Liver (tissue), 9 donors: ENCODE results near the gene DMAP1. TPM values are rescaled to one million over a fixed set of nuclear protein-coding genes. Genes with fewer than 3 reads are reported as not detected.

ENCODE experiments used
- DNase-seq: peaks from one replicate; pipeline ENCODE4 v3.0.0-alpha.2; 2017; ENCODE audit warnings: low spot score
- H3K27ac ChIP-seq, 2 donors: one replicate each; pipeline ENCODE4 v1.7.0; 2013; ENCODE audit warnings: inconsistent platforms in 2 of 2, low read length in 2 of 2, control low read depth in 1 of 2, low read depth in 1 of 2, mild to moderate bottlenecking in 1 of 2
- H3K27me3 ChIP-seq, 4 donors: one replicate each; pipeline versions ENCODE4 v1.6.1 to v1.7.0; 2013; ENCODE audit warnings: low read length in 3 of 4, inconsistent platforms in 1 of 4, mild to moderate bottlenecking in 1 of 4, moderate library complexity in 1 of 4; ENCODE audit not compliant: control insufficient read depth in 4 of 4, insufficient read depth in 4 of 4
- H3K36me3 ChIP-seq, 4 donors: one replicate each; pipeline versions ENCODE4 v1.6.1 to v1.7.0; 2013; ENCODE audit warnings: low read length in 3 of 4, mild to moderate bottlenecking in 3 of 4, low read depth in 1 of 4, moderate library complexity in 1 of 4; ENCODE audit not compliant: control insufficient read depth in 4 of 4, insufficient read depth in 3 of 4
- H3K4me1 ChIP-seq, 4 donors: one replicate each; pipeline versions ENCODE4 v1.6.1 to v1.7.0; 2013; ENCODE audit warnings: low read length in 3 of 4, mild to moderate bottlenecking in 3 of 4, moderate library complexity in 1 of 4; ENCODE audit not compliant: control insufficient read depth in 4 of 4, insufficient read depth in 4 of 4
- H3K4me3 ChIP-seq, 3 donors: one replicate each; pipeline versions ENCODE4 v1.6.1 to v1.7.0; 2013; ENCODE audit warnings: low read length in 3 of 3, control low read depth in 1 of 3, low read depth in 1 of 3, mild to moderate bottlenecking in 1 of 3
- H3K9ac ChIP-seq, 2 donors: one replicate each; pipeline ENCODE4 v1.7.0; 2013; ENCODE audit warnings: low read length in 2 of 2, mild to moderate bottlenecking in 2 of 2, moderate library complexity in 2 of 2, control low read depth in 1 of 2, low read depth in 1 of 2
- H3K9me3 ChIP-seq, 4 donors: one replicate each; pipeline versions ENCODE4 v1.6.1 to v1.7.0; 2013; ENCODE audit warnings: low read length in 3 of 4; ENCODE audit not compliant: control insufficient read depth in 4 of 4
- EGR1 ChIP-seq, 2 donors: IDR thresholded peaks; 2 replicates each; pipeline ENCODE4 v1.6.1; 2016 to 2018; ENCODE audit warnings: antibody characterized with exemption in 2 of 2, low read depth in 2 of 2
- FOXA1 ChIP-seq: IDR thresholded peaks from 2 replicates; pipeline ENCODE4 v1.6.1; 2016; ENCODE audit warnings: antibody characterized with exemption
- FOXA2 ChIP-seq: IDR thresholded peaks from 2 replicates; pipeline ENCODE4 v1.6.1; 2016; ENCODE audit warnings: antibody characterized with exemption
- GABPA ChIP-seq, 2 donors: IDR thresholded peaks in 1 of 2; conservative IDR thresholded peaks in 1 of 2; 2 replicates each; pipeline ENCODE4 v1.6.1; 2016; ENCODE audit warnings: antibody characterized with exemption in 2 of 2, mild to moderate bottlenecking in 1 of 2, moderate library complexity in 1 of 2
- HNF4A ChIP-seq, 2 donors: conservative IDR thresholded peaks; 2 replicates each; pipeline ENCODE4 v1.6.1; 2016; ENCODE audit warnings: antibody characterized with exemption in 2 of 2, mild to moderate bottlenecking in 2 of 2
- HNF4G ChIP-seq: IDR thresholded peaks from 2 replicates; pipeline ENCODE4 v1.6.1; 2016; ENCODE audit warnings: antibody characterized with exemption
- JUND ChIP-seq, 2 donors: IDR thresholded peaks; 2 replicates each; pipeline ENCODE4 v1.6.1; 2016; ENCODE audit warnings: antibody characterized with exemption in 2 of 2
- NR2F2 ChIP-seq: IDR thresholded peaks from 2 replicates; pipeline ENCODE4 v1.6.1; 2016; ENCODE audit warnings: antibody characterized with exemption
- RAD21 ChIP-seq, 2 donors: IDR thresholded peaks; 2 replicates each; pipeline ENCODE4 v1.6.1; 2016; ENCODE audit warnings: antibody characterized with exemption in 2 of 2, mild to moderate bottlenecking in 2 of 2
- RXRA ChIP-seq, 2 donors: IDR thresholded peaks; 2 replicates each; pipeline ENCODE4 v1.6.1; 2017 to 2018; ENCODE audit warnings: antibody characterized with exemption in 2 of 2, mild to moderate bottlenecking in 1 of 2
- SP1 ChIP-seq: IDR thresholded peaks from 2 replicates; pipeline ENCODE4 v1.6.1; 2018; ENCODE audit warnings: antibody characterized with exemption, mild to moderate bottlenecking
- TAF1 ChIP-seq: conservative IDR thresholded peaks from 2 replicates; pipeline ENCODE4 v1.6.1; 2016; ENCODE audit warnings: antibody characterized with exemption, mild to moderate bottlenecking
- YY1 ChIP-seq: IDR thresholded peaks from 2 replicates; pipeline ENCODE4 v1.6.1; 2016; ENCODE audit warnings: antibody characterized with exemption, mild to moderate bottlenecking
- WGBS: extraction: QIAGEN DNeasy Blood & Tissue Kit; methylation state at CpG from one replicate; pipeline ENCODE4 v1.1.7; 2013; 5-methylcytosine and 5-hydroxymethylcytosine counted together
- polyA plus RNA-seq, 2 donors: library from polyadenylated mRNA; stranded (reverse) in 1 of 2; unstranded in 1 of 2; fragments of 200-250 nt in 1 of 2; fragments of >200 nt in 1 of 2; fragmentation: Nextera tagmentation in 1 of 2; extraction: Ambion mirVana in 1 of 2; gene quantifications; one replicate each; pipeline versions ENCODE4 v1.2.1 to v1.2.3, GENCODE V29; 2013 to 2015
- total RNA-seq, 2 donors: library from RNA; depleted of rRNA; stranded (reverse); fragments of >200 nt; gene quantifications; one replicate each; pipeline ENCODE4 v1.2.3, GENCODE V29; 2014
- TF ChIP-seq, protein P1 (sequence below): IDR thresholded peaks from 2 replicates; pipeline ENCODE4 v1.6.1; 2016; ENCODE audit warnings: antibody characterized with exemption
- TF ChIP-seq, protein P2 (sequence below): IDR thresholded peaks from 2 replicates; pipeline ENCODE4 v1.6.1; 2016; ENCODE audit warnings: antibody characterized with exemption
- TF ChIP-seq, protein P3 (sequence below): IDR thresholded peaks from 2 replicates; pipeline ENCODE4 v1.6.1; 2016; ENCODE audit warnings: antibody characterized with exemption
- TF ChIP-seq, protein P4 (sequence below): fragments of 150-350 bp; IDR thresholded peaks from 2 replicates; pipeline ENCODE4 v1.5.1; 2017; ENCODE audit warnings: improper control_type of control experiment, low read depth, low read length; ENCODE audit not compliant: missing input control
- TF ChIP-seq, protein P5 (sequence below): IDR thresholded peaks from 2 replicates; pipeline ENCODE4 v1.6.1; 2016; ENCODE audit warnings: antibody characterized with exemption, mild to moderate bottlenecking
- donor health status: healthy.
- donor health status: healthy.
- donor health status: healthy.
- donor health status: healthy.
- donor health status: healthy.

Gene DMAP1
- total and polyA plus RNA-seq, 4 donors, result 15.3 to 24.8 (median 18.3) TPM

DNA sequence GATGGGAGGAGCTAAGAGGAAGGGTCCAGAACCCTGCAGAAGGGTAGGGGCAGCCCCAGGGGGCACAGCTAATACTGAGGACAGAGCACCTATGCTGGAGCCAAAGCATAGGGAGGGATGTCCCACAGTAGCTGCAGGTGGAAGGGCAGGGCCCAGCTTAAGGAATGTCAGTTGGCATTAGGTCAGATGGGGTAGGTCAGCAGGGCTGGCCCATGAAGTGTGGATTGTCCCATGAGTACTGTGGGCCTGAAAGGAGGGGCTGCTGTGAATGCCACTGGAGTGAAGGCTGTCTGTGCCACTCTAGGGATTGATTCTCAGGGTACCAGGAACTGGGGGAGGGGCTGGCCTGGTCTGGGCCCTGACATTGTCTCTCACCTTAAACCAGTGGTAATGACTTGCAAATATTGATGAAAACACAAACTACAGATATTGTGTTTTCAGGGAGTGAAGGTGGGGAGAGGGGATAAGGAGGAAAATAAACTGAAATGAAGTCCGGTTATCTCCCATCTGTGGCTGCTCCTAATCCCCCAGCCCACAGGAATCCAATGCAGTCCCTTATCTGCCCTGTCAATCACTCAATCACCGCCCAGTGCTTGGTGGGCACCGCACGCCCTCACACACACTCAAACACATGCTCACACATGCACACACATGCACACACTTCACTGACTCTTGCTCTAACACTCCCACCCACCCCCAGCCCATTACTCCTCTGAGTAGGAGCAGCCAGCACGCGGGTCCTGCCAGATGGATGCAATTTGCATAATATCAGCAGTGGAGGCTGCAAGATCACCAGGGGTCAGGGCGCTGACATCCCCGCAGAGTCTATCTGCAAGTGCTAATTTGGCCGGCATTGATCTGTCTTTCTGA, 27.8 kb downstream of the DMAP1 start (continued):
- TF ChIP-seq, protein P1, sequence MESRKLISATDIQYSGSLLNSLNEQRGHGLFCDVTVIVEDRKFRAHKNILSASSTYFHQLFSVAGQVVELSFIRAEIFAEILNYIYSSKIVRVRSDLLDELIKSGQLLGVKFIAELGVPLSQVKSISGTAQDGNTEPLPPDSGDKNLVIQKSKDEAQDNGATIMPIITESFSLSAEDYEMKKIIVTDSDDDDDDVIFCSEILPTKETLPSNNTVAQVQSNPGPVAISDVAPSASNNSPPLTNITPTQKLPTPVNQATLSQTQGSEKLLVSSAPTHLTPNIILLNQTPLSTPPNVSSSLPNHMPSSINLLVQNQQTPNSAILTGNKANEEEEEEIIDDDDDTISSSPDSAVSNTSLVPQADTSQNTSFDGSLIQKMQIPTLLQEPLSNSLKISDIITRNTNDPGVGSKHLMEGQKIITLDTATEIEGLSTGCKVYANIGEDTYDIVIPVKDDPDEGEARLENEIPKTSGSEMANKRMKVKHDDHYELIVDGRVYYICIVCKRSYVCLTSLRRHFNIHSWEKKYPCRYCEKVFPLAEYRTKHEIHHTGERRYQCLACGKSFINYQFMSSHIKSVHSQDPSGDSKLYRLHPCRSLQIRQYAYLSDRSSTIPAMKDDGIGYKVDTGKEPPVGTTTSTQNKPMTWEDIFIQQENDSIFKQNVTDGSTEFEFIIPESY, result no peak
- no peak for TF ChIP-seq RXRA (IDR thresholded peaks at IDR 0.05)
- TF ChIP-seq FOXA1, result no peak
- TF ChIP-seq SP1, result no peak
- TF ChIP-seq FOXA2, result no peak
- no peak for TF ChIP-seq TAF1

DNA sequence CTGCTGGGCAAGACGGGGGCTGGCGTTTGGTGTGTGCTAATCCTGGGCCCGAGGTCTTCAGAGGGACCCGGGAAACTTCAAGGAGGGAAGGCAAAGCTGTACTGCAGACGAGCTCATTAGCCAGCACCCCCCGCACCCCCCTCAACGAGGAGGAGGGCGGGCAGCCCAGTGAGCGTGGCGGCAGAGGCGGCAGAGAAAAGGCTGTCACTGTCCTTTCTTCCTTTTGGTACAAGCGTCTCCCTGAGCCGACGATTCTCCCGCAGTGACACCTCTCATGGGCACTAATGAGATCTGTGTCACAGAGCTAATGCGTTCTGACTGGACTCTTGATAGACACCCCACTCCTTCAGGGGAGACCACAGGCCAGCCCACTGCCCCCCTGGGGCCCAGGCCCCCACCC, 29.5 kb downstream of the DMAP1 start:
- Histone ChIP-seq H3K36me3 (peaks cover 0 to 7% (median 2%) of the 10 kb centered on the region in 4 donors), H3K27me3 (no peaks in the 10 kb centered on the region), H3K9ac (no peak overlapping the region), H3K4me1 (no peaks in the 10 kb centered on the region), H3K4me3 (no peak overlapping the region), H3K27ac (no peak overlapping the region), H3K9me3 (no peaks in the 10 kb centered on the region)
- TF ChIP-seq, protein P2, sequence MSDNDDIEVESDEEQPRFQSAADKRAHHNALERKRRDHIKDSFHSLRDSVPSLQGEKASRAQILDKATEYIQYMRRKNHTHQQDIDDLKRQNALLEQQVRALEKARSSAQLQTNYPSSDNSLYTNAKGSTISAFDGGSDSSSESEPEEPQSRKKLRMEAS, result no peak
- TF ChIP-seq GABPA (IDR thresholded peaks at IDR 0.05 in 1 of 2, conservative IDR thresholded peaks at IDR 0.05 in 1 of 2), result no peak
- TF ChIP-seq FOXA1, result no peak
- TF ChIP-seq YY1, result no peak
- TF ChIP-seq JUND (IDR thresholded peaks at IDR 0.05), result no peak
- TF ChIP-seq RAD21 (IDR thresholded peaks at IDR 0.05), result no peak
- no peak for TF ChIP-seq NR2F2
- no peak for TF ChIP-seq TAF1
- no peak for TF ChIP-seq FOXA2
- TF ChIP-seq, protein P3, sequence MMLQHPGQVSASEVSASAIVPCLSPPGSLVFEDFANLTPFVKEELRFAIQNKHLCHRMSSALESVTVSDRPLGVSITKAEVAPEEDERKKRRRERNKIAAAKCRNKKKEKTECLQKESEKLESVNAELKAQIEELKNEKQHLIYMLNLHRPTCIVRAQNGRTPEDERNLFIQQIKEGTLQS, result no peak
- TF ChIP-seq, protein P4, sequence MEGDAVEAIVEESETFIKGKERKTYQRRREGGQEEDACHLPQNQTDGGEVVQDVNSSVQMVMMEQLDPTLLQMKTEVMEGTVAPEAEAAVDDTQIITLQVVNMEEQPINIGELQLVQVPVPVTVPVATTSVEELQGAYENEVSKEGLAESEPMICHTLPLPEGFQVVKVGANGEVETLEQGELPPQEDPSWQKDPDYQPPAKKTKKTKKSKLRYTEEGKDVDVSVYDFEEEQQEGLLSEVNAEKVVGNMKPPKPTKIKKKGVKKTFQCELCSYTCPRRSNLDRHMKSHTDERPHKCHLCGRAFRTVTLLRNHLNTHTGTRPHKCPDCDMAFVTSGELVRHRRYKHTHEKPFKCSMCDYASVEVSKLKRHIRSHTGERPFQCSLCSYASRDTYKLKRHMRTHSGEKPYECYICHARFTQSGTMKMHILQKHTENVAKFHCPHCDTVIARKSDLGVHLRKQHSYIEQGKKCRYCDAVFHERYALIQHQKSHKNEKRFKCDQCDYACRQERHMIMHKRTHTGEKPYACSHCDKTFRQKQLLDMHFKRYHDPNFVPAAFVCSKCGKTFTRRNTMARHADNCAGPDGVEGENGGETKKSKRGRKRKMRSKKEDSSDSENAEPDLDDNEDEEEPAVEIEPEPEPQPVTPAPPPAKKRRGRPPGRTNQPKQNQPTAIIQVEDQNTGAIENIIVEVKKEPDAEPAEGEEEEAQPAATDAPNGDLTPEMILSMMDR, result no peak
- TF ChIP-seq RXRA (IDR thresholded peaks at IDR 0.05), result no peak
- no peak for TF ChIP-seq HNF4A (conservative IDR thresholded peaks at IDR 0.05)
- TF ChIP-seq HNF4G, result no peak
- TF ChIP-seq, protein P5, sequence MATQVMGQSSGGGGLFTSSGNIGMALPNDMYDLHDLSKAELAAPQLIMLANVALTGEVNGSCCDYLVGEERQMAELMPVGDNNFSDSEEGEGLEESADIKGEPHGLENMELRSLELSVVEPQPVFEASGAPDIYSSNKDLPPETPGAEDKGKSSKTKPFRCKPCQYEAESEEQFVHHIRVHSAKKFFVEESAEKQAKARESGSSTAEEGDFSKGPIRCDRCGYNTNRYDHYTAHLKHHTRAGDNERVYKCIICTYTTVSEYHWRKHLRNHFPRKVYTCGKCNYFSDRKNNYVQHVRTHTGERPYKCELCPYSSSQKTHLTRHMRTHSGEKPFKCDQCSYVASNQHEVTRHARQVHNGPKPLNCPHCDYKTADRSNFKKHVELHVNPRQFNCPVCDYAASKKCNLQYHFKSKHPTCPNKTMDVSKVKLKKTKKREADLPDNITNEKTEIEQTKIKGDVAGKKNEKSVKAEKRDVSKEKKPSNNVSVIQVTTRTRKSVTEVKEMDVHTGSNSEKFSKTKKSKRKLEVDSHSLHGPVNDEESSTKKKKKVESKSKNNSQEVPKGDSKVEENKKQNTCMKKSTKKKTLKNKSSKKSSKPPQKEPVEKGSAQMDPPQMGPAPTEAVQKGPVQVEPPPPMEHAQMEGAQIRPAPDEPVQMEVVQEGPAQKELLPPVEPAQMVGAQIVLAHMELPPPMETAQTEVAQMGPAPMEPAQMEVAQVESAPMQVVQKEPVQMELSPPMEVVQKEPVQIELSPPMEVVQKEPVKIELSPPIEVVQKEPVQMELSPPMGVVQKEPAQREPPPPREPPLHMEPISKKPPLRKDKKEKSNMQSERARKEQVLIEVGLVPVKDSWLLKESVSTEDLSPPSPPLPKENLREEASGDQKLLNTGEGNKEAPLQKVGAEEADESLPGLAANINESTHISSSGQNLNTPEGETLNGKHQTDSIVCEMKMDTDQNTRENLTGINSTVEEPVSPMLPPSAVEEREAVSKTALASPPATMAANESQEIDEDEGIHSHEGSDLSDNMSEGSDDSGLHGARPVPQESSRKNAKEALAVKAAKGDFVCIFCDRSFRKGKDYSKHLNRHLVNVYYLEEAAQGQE, result no peak
- TF ChIP-seq SP1, result no peak
- TF ChIP-seq, protein P1, result no peak
- TF ChIP-seq EGR1 (IDR thresholded peaks at IDR 0.05; ENCODE audit: low read depth in 2 of 2), result no peak
- 93% methylated on average over 16 of the region's 16 CpGs for WGBS
- DNase-seq, result no peak
